Adrenal gland (tissue), 12 donors: ENCODE results near the gene SHISA7. TPM values are rescaled to one million over a fixed set of nuclear protein-coding genes. Genes with fewer than 3 reads are reported as not detected.

Experiments
- DNase-seq, 7 donors: peaks; one replicate each; pipeline ENCODE4 v3.0.0-alpha.2; 2019 to 2020
- H3K27ac ChIP-seq, 5 donors: fragments of 200-600 bp; sonication (generic) in 4 of 5; 1 replicate in 3 of 5; 2 replicates in 2 of 5; pipeline versions ENCODE4 v1.5.1 to v1.8.0; 2016 to 2020; ENCODE audit warnings: mild to moderate bottlenecking in 1 of 5
- H3K27me3 ChIP-seq: fragments of 200-600 bp; 2 replicates; pipeline ENCODE4 v1.8.0; 2021
- H3K36me3 ChIP-seq, 2 donors: fragments of 200-600 bp; replicated peaks in 1 of 2; 1 replicate in 1 of 2; 2 replicates in 1 of 2; pipeline versions ENCODE4 v1.5.1 to v1.8.0; 2018 to 2022
- H3K4me1 ChIP-seq, 2 donors: fragments of 200-600 bp; replicated peaks in 1 of 2; 1 replicate in 1 of 2; 2 replicates in 1 of 2; pipeline versions ENCODE4 v1.5.1 to v1.8.0; 2018 to 2021
- H3K4me3 ChIP-seq, 4 donors: fragments of 200-600 bp; sonication (generic) in 3 of 4; one replicate each; pipeline ENCODE4 v1.5.1; 2016 to 2018
- H3K9me3 ChIP-seq, 3 donors: fragments of 200-600 bp; sonication (generic) in 1 of 3; replicated peaks in 1 of 3; 1 replicate in 2 of 3; 2 replicates in 1 of 3; pipeline versions ENCODE4 v1.5.1 to v1.8.0; 2016 to 2021
- CTCF ChIP-seq, 6 experiments: fragments of 450-650 bp in 4 of 6; fragments of 200-600 bp in 2 of 6; sonication (generic) in 1 of 6; IDR thresholded peaks; 1 replicate in 5 of 6; 2 replicates in 1 of 6; pipeline versions ENCODE4 v1.5.1 to v1.8.0; 2016 to 2021; ENCODE audit warnings: antibody characterized with exemption in 6 of 6, mild to moderate bottlenecking in 2 of 6, moderate library complexity in 1 of 6
- POLR2A ChIP-seq, 2 donors: fragments of 450-650 bp; IDR thresholded peaks; one replicate each; pipeline ENCODE4 v1.6.1; 2017; ENCODE audit warnings: antibody characterized with exemption in 2 of 2, mild to moderate bottlenecking in 2 of 2, moderate library complexity in 1 of 2
- WGBS, 4 donors: extraction: QIAGEN DNeasy Blood & Tissue Kit in 2 of 4; methylation state at CpG; one replicate each; pipeline versions ENCODE4 v1.1.5 to v1.1.7; 2013 to 2017; 5-methylcytosine and 5-hydroxymethylcytosine counted together
- intact Hi-C, 2 donors: fragments of 100-400 bp; cut with DNase I; formaldehyde crosslinking; loops; one replicate each; pipeline versions ENCODE4 v1.14.1 to v1.15.0; 2022 to 2023
- polyA plus RNA-seq, 3 donors: library from polyadenylated mRNA; stranded (reverse); fragments of 200-250 nt in 2 of 3; fragments of 350-450 nt in 1 of 3; fragmentation: Illumina TruSeq in 1 of 3; extraction: RNeasy Lipid Tissue Mini Kit (QIAGEN cat#74804) in 1 of 3; gene quantifications; one replicate each; pipeline ENCODE4 v1.2.3, GENCODE V29; 2013 to 2014
- total RNA-seq, 9 donors: library from RNA; depleted of rRNA in 4 of 9; stranded (reverse); fragments of >200 nt in 4 of 9; fragments of 120-200 nt in 1 of 9; fragmentation: NEBNext Ultra II Directional in 1 of 9; extraction: Animal tissue kit (Norgen Biotek cat#: 25700) in 1 of 9; gene quantifications; one replicate each; pipeline versions ENCODE4 v1.1.0 to v1.2.4, GENCODE V29; 2013 to 2023
- donor health status: healthy with polysubstance abuse.
- donor health status: Bipolar disorder and iron deficiency.
- donor health status: DM: yes; HTN: yes; CAD: no.
- donor health status: DM: no; HTN: no; CAD: no.
- donor health status: DM: no; HTN: no; CAD: no.
- donor health status: DM: yes; HTN: yes; CAD: no.

SHISA7 gene
- total and polyA plus RNA-seq, 12 donors = 0.08 to 1.3 (median 0.44) TPM; not detected in 4

DNA sequence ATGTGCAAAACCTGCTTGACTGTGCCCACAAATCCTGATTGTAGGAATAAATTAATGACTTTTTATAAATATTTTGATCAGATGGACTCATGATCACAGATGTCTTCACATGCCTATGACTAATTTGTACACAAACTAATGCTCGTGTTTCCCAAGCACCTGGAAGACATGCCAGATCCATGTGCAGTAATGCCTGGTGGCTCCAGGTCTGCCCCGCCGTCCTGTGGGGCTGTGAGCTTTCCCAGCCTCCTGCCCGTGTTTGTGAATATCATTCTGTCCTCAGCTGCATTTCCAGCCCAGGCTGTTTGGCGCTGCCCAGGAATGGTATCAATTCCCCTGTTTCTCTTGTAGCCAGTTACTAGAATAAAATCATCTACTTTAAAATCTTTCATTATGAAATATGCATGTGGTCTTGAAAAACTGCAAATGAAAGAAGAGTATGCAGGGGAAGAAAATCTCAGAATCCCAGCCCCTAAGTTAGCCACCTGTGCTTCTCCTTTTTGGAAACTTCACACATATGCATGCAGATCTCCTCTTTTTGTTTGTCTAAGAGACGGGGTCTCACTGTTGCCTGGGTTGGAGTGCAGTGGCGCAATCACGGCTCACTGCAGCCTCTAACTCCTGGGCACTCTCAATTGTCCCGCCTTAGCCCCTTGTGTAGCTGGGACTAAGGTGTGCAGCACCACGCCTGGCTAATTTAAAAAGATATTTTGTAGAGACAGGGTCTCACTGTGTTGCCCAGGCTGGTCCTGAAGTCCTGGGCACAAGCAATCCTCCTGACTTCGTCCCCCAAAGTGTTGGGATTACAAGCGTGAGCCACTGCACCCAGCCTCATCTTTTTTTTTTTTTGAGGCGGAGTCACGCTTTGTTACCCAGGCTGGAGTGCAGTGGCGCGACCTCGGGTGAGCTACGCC is 51.1 kb downstream of the SHISA7 start:
- H3K27ac ChIP-seq = no peak overlapping the region
- no peaks in the 10 kb centered on the region for H3K27me3 ChIP-seq
- intact Hi-C loops = no loop called here
- TF ChIP-seq CTCF (IDR thresholded peaks at IDR 0.05) (no peak), POLR2A (IDR thresholded peaks at IDR 0.05) (no peak)
- no peak for DNase-seq
- no peaks in the 10 kb centered on the region for H3K9me3 ChIP-seq
- H3K36me3 ChIP-seq = peaks cover 0 to 34% of the 10 kb centered on the region in 2 donors
- peaks cover 11 to 27% of the 10 kb centered on the region in 2 donors for H3K4me1 ChIP-seq
- H3K4me3 ChIP-seq = no peak overlapping the region
- WGBS, 4 donors = 79 to 89% (median 84%) methylated on average over 16 to 18 of the region's 18 CpGs

- Histone ChIP-seq H3K4me1 (peaks cover 18 to 30% of the 10 kb centered on the region in 2 donors), H3K27me3 (no peaks in the 10 kb centered on the region), H3K27ac (no peak overlapping the region), H3K4me3 (no peak overlapping the region), H3K36me3 (peaks cover 0 to 35% of the 10 kb centered on the region in 2 donors), H3K9me3 (no peaks in the 10 kb centered on the region)
- WGBS, 4 donors = 76 to 84% (median 80%) methylated on average over 9 to 12 of the region's 12 CpGs
- TF ChIP-seq POLR2A (IDR thresholded peaks at IDR 0.05) (no peak), CTCF (IDR thresholded peaks at IDR 0.05) (no peak)
- DNase-seq = no peak
- intact Hi-C loops = no loop called here
These were observed 51.9 kb downstream of the SHISA7 start for GRCh38 chr19:55391191-55391670.

GRCh38 chr19:55390461-55390880 is 52.6 kb downstream of the SHISA7 start:
- H3K4me3 ChIP-seq = no peak overlapping the region
- no peak for DNase-seq
- peaks cover 0 to 35% of the 10 kb centered on the region in 2 donors for H3K36me3 ChIP-seq
- H3K27me3 ChIP-seq = no peaks in the 10 kb centered on the region
- H3K4me1 ChIP-seq = peaks cover 18 to 30% of the 10 kb centered on the region in 2 donors
- no peaks in the 10 kb centered on the region for H3K9me3 ChIP-seq
- WGBS, 4 donors = 75 to 87% (median 75%) methylated on average over 4 to 7 of the region's 7 CpGs
- H3K27ac ChIP-seq = peak overlapping the region in 1 of 5 donors; percentile 8
- intact Hi-C loops = no loop called here
- TF ChIP-seq POLR2A (IDR thresholded peaks at IDR 0.05) (no peak), CTCF (IDR thresholded peaks at IDR 0.05) (no peak)

DNA sequence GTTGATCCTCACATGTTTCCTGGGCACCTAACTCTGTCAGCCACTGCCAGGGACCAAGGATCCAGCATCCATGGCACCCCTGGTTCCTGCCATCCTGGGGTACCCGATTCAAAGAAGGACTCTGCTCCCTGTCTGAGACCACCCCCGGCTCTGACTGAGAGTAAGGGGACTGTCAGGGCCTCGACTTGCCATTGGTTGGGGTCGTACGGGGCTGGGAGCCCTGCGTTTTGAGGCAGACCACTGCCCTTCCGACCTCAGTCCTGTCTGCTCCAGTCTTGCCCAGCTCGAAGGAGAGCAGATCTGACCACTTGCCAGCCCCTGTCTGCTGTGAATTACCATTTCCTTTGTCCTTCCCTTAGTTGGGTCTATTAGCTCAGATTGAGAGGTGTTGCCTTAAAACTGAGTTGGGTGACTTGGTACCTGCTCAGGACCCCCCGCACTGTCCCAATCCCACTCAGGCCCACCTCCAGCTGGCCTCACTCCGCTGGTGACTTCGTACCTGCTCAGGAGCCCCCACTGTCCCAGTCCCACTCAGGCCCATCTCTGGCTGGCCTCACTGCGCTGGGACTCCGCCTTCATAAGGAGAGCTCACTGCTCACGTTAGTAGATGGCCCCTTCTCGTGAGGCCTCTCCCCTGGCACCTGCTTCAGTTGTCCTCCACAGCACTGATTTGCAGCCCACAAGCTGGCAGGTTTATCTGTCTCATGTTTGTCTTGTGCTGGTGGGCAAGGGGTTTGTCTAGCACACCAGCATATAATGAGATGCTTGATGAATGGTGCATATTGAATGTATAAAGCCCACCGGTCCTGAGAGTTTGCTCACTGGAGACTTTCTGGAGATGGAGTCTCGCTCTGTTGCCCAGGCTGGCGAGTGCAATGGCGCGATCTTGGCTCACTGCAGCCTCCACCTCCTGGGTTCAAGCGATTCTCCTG is 53.4 kb downstream of the SHISA7 start:
- intact Hi-C loops = no loop called here
- Histone ChIP-seq H3K4me1 (peaks cover 22 to 35% of the 10 kb centered on the region in 2 donors), H3K27ac (no peak overlapping the region), H3K9me3 (no peaks in the 10 kb centered on the region), H3K36me3 (peaks cover 0 to 35% of the 10 kb centered on the region in 2 donors), H3K27me3 (no peaks in the 10 kb centered on the region), H3K4me3 (no peak overlapping the region)
- no peak for DNase-seq
- TF ChIP-seq CTCF (IDR thresholded peaks at IDR 0.05) (no peak), POLR2A (IDR thresholded peaks at IDR 0.05) (no peak)
- WGBS, 4 donors = 78 to 89% (median 85%) methylated on average over 13 to 21 of the region's 21 CpGs
